HG02610 (cell line): Measurements from ENCODE around the gene HIPK3.
"Not testable (repeated sequence)": the region's sequence is repeated elsewhere in the genome, so short reads cannot be mapped to it uniquely, and the experiment has no call there.

Experiments used
- ATAC-seq: cut with Tn5 transposase; IDR thresholded peaks from one replicate; pipeline ENCODE4 v1.9.1; 2021; ENCODE audit warnings: mild to moderate bottlenecking, moderate library complexity; ENCODE audit not compliant: unreplicated experiment

The HIPK3 gene

DNA sequence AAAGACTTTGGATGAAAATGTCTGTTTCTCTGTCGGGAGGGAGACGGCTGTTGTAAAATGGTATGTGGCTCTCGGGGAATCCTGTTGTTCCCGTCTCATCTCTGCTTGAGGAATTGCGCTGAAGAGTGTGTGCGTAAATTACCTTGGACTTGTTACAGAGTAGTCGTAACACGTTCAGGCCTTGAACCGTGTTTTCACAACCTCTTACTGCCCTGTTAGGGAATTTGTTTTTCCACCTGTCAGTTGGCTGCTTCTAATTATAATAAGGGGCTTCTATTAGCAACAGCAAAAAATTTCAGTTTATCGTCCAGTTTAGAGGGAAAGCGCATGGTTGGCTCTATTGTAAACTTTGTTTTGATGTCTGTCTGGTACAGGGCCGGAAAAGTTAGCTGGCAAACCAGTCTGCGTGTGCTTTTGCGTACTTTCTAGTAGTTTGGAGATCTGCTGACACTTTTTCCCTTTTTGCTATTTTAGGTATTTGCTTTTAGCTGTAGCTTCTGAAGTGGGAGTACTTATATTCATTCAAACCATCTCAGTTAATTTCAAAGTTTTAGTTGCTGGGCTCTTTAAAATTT, 1.5 kb downstream of the HIPK3 start:
- ATAC-seq: peak; percentile 15

DNA sequence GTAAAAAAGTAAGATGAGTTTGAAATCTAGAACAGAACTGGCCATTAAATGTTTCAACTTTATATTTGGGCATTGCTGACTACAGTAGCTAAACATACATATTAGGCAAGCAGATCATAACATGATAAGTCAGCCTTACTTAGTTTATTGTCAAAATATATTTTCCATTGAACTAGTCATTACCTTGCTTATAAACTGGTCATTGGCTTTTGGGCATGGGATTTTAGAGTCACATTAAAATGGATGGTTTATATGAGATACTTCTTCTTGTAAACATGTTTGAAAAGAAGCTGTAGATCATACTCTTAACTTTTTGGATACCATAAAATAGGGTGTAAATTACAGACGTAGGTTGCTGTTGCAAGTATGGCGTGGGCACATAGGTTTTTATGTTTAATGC, 2.7 kb downstream of the HIPK3 start:
- ATAC-seq: no peak

DNA sequence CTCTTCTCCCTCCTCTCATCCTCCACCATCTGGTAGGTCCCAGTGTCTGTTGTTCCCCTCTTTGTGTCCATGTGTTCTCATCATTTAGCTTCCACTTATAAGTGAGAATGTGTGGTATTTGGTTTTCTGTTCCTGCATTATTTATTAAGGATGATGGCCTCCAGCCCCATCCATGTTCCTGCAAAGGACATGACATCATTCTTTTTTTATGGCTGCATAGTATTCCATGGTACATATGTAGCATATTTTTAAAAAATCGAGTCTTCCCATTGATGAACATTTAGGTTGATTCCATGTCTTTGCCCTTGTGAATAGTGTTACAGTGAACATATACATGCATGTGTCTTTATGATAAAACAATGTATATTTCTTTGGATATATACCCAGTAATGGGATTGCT, 4.2 kb downstream of the HIPK3 start:
- not testable (repeated sequence) for ATAC-seq

DNA sequence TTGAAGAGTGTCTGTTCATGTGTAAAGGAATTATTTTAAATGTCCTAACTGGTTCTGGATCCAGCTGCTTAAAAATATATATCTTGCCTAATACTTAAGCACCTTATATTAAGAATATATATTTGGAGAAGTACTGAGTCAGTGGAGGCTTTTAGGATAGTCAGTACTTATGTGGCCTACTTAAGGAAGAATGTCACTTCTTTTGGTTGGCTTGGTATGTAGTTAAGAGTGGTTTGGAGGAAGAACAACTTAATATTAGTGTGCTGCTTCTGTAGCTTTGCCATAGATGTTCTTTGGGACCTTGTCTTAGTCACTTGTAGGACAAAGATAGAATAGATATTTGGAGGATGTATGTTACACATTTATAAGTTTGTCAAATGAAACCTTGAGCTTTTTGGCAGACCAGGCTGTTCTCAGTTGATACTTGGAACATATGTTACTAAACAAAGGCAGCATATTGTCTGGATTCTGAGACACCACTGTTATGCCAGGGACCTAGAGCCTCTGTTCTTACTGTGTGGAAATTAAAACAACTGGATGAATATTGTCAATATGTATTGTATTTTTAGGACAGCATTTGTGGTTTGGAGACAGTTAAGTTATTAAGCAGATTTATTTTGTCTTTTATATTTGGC, 4.9 kb downstream of the HIPK3 start:
- ATAC-seq: no peak

DNA sequence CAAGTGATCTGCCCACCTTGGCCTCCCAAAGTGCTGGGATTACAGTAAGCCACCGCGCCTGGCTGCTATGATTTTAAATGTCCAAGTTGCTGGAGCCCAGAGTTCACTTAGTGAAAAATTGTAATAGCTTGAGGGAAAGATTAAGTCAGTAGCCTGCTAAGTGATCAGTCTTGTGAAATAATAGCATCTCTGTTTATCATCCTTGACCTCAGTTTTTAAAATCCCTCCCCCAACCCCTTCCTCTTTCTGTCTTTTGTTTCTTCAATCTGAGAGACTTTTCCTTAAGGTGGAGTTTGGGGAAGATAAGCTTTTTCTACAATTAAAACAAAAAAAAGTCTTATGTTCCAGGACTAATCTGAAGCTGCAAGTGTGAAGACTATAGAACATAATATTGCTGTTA, 6.4 kb downstream of the HIPK3 start:
- no peak for ATAC-seq

DNA sequence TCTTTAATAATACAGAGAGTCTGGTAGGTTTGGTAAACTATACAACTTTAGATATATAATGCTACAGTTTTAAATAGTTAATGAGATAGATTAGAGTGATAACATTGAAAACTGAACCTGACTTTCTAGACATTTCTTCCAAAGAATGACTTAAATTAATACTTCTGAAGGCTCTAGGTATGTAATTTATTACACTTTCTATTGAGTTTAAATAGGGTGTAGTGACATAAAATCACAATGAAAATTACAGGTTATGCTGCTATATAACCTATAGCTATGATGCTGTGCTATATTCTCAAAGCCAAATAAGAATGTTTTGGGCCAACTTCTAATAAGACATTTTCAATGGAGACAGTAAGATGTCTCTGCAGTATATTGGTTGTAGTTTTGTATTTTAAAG, 7.7 kb downstream of the HIPK3 start:
- ATAC-seq: no peak

DNA sequence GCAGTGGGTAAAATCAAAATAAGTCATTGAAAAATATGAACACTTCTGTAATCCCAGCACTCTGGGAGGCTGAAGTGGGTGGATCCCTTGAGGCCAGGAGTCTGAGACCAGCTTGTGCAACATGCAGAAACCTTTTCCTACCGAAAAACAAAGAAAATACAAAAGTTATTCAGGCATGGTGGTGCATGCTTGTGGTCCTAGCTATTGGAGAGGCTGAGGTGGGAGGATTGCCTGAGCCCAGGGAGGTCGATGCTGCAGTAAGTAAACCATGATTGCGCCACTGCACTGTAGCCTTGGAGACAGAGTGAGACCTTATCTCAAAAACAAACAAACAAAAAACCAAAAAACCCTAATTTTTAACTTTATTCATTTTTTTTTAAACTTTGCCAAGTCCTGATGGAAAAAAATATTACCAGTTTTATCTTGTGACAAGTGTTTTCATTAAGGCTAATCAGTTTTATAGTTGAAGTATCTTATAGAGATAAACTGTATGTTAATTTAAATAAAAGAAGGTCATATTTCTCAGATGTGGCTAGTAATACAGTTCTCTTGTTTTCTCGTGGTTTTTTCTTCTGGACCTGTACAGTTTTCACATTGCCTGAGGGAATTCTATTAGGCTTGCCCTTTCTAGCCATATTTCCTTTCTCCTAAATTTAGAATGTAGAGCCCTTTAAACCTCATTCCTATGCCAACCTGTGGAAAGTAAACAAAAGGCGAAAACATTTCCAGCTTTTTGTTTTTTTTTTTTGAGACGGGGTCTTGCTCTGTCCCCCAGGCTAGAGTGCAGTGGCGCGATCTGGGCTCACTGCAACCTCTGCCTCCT, 9.4 kb downstream of the HIPK3 start:
- ATAC-seq: no peak

DNA sequence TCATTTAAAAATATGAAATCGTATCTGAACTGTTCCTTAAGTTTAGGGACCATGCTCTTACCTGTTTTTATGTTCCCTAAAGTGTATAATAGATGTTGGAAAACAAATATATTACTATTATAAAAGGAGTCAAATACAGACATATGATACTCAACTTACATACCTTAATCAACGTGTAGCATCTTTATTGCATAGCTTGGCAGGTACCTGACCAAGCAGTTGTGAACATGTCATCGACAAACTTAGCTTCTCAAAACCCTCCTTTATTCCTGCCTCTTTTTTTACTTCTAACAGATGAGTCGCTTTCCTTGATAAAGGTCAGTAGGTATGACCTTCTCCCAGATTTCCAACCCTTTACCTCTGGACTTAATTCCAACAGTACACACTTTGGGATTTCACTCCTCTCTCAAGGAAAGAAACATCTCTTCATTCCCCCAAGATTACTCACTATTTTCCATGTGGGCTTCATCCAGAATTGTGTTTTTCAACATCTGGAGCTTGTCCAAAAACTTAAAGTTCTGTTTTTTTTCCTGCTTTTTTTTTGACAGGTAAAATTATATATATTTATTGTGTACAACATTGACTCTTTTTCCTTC, 11.9 kb downstream of the HIPK3 start:
- ATAC-seq: no peak

DNA sequence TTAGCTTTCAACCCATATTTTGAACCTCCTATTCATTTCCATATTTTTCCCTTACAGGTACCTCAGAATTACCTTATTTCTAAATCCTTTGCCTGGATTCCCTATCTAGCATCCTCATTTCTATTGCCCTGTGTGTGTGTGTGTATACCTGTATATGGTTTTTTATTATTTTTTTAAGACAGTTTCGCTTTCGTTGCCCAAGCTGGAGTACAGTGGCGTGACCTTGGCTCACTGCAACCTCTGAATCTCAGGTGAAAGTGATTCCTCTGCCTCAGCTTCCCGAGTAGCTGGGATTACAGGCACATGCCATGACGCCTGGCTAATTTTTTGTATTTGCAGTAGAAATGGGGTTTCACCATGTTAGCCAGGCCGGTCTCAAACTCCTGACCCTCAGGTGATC, 12.6 kb downstream of the HIPK3 start:
- no peak for ATAC-seq

DNA sequence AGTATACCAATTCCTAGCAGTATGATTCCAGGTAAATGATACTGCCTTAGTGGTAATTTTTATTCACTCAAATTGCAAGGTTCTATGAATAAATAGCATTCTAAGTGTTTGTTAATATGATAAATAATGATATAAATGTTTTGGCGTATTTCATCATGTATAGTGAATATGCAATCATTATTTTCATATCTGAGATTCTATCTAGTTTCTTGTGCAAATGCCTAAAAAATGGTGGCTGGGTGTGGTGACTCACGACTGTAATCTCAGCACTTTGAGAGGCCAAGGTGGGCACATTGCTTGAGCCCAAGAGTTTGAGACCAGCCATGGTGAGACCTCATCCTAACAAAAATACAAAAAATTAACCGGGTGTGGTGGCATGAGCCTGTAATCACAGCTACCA, 13.9 kb downstream of the HIPK3 start:
- ATAC-seq: no peak

DNA sequence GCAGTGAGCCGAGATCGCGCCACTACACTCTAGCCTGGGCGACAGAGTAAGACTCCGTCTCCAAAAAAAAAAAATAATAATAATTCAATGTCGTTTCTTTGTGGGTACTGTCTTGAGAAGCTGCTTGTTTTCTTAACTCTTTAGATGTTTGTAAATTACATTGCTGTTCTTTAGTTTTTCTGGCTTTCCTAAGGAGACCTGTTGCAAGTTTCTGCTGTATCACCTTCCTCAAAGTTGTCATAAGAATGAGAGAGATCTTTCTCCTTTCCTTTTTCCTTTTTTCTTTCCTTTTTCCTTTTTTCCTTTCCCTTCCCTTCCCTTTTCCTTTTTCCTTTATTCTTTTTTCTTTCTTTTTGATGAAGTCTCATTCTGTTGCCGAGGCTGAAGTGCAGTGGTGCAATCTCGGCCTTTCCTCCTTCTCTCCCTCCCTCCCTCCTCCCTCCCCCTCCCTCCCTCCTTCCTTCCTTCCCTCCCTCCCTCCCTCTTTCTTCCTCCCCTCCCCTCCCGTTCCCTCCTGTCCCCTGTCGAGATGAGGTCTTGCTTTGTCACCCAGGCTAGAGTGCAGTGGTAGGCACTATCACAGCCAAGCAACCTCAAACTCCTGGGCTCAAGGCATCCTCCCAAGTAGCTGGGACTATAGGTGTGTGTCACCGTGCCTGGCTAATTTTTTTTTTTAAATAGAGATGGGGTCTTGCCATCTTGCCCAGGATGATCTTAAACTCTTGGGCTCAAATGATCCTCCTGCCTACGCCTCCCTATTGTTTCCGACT, 15.3 kb downstream of the HIPK3 start:
- no peak for ATAC-seq

DNA sequence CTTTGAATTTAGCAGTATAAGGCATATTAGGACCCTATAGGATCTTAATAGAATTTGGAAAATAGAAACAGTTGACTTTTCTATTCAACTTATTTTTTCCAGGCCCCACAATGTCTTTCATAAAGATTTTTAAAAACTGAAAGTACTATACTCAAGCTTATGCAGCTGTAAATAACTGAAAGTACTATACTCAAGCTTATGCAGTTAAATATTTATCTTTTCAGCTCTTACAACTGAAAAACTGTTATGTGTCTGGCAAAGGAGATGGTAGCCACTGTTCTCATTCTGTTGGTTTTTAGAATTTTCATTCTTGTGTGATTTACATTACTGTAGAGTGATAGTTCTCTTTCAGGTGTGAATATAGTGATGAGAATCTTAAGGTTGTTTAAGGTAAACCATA, 16.5 kb downstream of the HIPK3 start:
- no peak for ATAC-seq

DNA sequence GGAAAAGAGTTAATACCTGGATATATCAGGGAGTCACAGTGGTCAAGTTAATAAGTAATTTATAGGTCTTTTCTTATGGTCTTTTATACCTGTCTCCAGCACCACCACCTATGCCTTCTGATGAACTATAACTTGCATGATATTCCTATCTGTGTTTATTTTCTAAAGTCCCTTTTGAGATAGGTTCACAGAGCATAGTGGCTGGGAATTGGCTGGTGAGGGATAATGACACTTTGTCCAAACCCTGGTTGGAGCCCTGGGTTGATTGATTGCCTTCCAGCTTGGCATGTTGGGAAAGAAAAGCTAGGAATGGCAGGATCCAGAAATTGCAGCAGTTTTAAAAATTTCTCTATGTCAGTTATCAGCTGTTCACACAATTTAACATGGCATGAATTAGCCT, 23.2 kb downstream of the HIPK3 start:
- no peak for ATAC-seq

DNA sequence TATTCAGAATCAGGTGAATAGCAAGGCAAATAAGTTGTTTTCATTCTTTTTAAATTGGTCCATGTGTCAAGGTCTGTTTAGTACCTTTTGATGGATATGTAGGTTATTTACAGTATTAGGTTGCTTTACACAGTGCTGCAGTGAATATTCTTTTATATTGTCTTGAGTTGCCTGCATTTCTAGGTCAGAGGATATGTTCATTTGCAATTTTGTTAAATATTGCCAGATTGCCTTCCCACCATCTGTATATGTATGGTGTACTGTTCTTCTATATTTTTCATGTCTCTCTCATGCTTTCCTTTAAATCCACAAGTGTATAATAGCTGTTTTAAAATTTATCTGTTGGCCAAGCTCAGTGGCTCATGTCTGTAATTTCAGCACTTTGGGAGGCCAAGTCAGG, 24.6 kb downstream of the HIPK3 start:
- ATAC-seq: no peak

DNA sequence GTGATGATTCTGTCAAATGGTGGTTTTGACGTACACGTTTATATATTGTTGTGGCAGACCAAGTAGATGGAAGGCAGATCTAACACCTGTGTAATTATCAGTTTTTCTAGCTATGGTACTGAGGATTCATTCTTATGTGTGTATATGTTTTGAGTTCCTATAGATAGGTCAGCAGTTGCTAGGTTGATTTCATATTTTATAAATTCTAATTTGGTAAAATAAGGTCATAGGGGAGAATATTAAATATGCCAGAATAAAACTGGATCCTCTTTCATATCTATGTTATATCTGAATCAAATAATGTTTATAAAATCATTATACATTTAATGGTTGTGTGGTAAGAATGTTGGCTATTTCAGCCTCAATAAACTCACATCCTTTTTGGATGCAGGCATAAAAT, 27.6 kb downstream of the HIPK3 start:
- no peak for ATAC-seq

DNA sequence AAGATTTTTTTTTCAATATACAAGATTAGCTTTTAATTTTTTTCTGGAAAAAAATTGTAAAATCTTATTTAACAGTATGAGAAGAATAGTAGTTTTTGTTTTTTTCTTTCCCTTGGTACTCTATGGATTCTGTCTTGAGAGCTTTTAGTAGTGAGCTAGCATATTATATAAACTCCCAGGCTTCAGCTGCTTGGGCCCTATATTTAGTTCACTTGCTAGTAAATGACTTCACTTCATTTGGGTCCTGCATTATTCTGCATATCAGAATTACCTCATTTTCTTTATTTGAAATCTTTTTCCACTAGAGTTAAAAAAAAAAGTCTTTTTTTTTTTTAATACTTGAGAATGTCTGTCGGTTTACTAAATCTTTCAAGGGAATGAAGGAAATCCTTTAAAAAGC, 33.1 kb downstream of the HIPK3 start:
- ATAC-seq: no peak

DNA sequence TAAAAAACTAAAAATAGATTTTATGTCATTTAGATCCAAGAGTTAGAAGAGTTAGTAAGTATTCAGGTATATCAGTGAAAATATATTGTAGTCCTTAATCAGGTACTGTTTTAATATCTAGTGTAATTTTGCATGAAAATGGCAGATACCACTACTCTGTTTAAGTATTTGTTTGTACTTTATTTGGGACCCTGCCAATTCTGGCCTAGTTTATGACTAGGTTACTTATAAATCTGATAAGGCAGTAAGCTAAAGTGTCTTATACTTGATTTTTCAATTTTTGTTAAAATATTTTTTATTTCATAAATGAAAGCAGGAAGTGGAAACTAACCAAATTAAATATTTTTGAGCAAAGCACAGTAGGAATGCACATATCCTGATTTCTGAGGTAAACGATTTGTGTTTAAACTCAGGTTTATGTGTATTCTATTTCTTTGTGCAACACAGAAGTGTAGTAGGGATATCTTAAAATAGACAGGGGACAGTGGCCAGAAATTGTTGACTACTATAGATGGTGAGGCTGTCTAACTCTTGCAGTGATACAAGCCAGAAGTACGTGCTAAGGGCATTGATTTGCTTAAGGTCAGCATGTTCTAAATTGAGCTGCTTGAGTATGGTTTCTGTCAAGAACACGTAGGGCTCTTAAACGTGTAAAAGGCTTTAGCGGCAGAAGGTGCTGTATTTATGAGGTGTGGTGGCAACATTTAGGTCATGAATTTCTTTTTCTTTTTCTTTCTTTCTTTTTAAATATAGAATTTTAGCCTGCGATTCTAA, 34.0 kb downstream of the HIPK3 start:
- ATAC-seq: no peak

DNA sequence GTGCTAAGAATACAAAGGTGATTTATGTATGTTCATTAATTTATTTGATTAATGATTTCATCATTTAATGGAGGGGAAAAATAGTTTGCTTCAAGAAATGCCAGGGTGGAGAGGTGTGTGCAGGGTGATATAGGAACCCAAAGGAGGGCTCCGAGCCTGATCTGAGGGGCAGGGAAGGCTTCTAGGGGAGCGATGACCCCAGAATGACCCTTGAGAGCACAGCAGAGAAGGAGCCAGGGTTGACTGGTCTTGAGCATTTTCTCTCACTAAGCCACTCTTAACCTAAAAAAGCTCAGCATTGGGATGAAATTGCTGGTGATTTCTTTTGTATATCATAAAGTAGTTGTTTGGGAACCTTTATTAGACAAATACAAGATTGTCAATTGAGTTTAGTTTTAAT, 35.1 kb downstream of the HIPK3 start:
- no peak for ATAC-seq

DNA sequence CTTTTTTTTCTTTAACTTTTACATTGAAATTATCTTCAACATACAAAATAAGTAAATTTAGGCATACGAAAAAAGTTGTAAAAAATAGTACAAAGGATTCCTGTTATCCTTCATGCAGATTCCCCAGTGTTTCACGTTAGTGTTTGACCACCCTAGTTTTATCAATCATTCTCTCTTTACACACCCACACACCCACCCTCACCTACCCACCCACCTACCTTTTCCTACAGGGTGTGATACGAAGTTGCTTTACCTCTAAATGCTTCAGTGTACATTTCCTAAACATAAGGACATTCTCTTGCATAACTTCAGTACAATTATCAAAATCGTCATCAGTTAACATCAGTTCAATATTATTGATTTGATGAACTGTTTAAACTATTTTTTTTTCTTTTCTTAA, 37.0 kb downstream of the HIPK3 start:
- no peak for ATAC-seq

DNA sequence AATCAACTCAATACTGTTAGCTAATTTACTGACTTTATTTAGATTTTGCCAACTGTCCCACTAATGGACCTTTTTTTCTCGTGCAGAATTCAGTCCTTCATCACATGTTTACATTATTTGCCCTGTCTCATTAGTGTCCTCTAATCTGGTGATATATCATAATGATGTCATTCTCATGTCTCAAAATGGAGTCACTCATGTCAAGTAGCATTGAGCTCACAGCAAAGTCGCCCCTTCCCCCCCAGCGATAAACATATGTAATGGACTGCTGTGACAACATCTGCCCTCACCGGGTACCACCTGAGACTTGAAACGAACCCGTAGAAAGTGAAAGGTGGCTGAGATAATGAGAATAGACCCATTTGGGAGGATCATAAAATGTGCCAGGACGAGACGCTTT, 37.6 kb downstream of the HIPK3 start:
- ATAC-seq: no peak

DNA sequence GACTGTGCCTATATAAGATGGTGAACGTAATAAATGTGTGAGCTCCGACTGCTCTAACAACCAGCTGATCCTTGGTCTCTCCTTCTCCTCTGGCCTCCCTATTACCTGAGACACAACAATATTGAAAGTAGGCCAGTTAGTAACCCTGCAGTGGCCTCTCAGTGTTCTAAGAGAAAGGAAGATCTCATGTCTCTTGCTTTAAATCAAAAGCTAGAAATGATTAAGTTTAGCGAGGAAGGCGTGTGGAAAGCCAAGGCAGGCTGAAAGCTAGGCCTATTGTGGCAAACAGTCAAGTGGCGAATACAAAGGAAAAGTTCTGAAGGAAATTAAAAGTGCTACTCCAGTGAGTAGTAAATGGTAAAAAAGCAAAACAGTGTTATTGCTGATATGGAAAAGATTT, 39.5 kb downstream of the HIPK3 start:
- no peak for ATAC-seq
